Activated CD4-positive, CD25-positive, alpha-beta regulatory T cell (primary cell): ENCODE data around the gene SORCS1.

Experiments used
- DNase-seq, 4 experiments: peaks; one replicate each; lab custom pipeline; 2025; lab: John Stamatoyannopoulos, UW

The SORCS1 gene

GRCh38 chr10:106534441-106534840, 630.1 kb downstream of the SORCS1 start:
- no peak for DNase-seq

DNA sequence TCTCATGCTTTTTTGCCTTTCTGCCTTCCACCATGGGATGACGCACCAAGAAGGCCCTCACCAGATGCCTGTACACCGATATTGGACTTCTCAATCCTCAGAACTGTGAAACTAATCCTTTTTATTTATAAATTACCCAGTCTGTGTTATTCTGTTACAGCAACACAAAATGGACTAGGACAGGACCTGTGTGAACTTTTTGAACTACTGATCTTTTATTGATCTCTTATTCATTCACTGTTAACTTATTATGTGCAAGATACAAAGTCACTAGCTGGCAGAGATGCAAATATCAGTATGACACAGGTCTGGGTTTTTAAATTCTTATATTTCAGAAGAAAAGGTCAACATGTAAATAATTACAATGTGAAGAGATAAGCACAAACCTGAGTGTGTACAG, 635.8 kb downstream of the SORCS1 start:
- no peak for DNase-seq

GRCh38 chr10:106525835-106526234, 638.7 kb downstream of the SORCS1 start:
- no peak for DNase-seq
